ENCODE data around the gene CCM2. TPM values are rescaled to one million over a fixed set of nuclear protein-coding genes. Genes with fewer than 3 reads are reported as not detected.

Gene CCM2
- total and polyA plus RNA-seq, 4 donors: 21.7 to 57.6 (median 51.1) TPM

- peaks cover 0 to 25% (median 3%) of the 10 kb centered on the region in 5 donors for H3K4me1 ChIP-seq (ENCODE audit: control insufficient read depth in 5 of 5, insufficient read depth in 5 of 5, low read length in 5 of 5)
- no peak overlapping the region for H3K9ac ChIP-seq (ENCODE audit: insufficient read depth in 1 of 2, low read length in 2 of 2)
- ATAC-seq (ENCODE audit: insufficient read depth, low FRiP score) (no peak), DNase-seq (no peak)
- H3K9me3 ChIP-seq (ENCODE audit: control insufficient read depth in 4 of 4, insufficient read depth in 3 of 4, low read length in 3 of 4): no peaks in the 10 kb centered on the region
- H3K36me3 ChIP-seq (ENCODE audit: control insufficient read depth in 4 of 4, insufficient read depth in 4 of 4, low read length in 4 of 4): peaks cover 0 to 23% (median 3%) of the 10 kb centered on the region in 4 donors
- H3K4me3 ChIP-seq: no peak overlapping the region
- H3K27ac ChIP-seq (ENCODE audit: low read depth in 1 of 2, low read length in 1 of 2): peak overlapping the region in 1 of 2 donors; percentile 74
- H3K27me3 ChIP-seq (ENCODE audit: control insufficient read depth in 3 of 3, insufficient read depth in 3 of 3, low read length in 2 of 3): no peaks in the 10 kb centered on the region
- 28 to 40% methylated on average over 7 to 8 of the region's 8 CpGs for WGBS, 2 donors
- no peak for TF ChIP-seq CTCF (IDR thresholded peaks at IDR 0.05; ENCODE audit: control extremely low read depth, extremely low read depth)
Measured at GRCh38 chr7:44977304-44977958, 22.6 kb upstream of the CCM2 start.

- 18 to 37% methylated on average over 6 of the region's 6 CpGs for WGBS, 2 donors
- Histone ChIP-seq H3K27ac (ENCODE audit: low read depth in 1 of 2, low read length in 1 of 2) (peak overlapping the region in 1 of 2 donors; percentile 74), H3K9ac (ENCODE audit: insufficient read depth in 1 of 2, low read length in 2 of 2) (no peak overlapping the region), H3K4me1 (ENCODE audit: control insufficient read depth in 5 of 5, insufficient read depth in 5 of 5, low read length in 5 of 5) (peaks cover 0 to 25% (median 3%) of the 10 kb centered on the region in 5 donors), H3K27me3 (ENCODE audit: control insufficient read depth in 3 of 3, insufficient read depth in 3 of 3, low read length in 2 of 3) (no peaks in the 10 kb centered on the region), H3K36me3 (ENCODE audit: control insufficient read depth in 4 of 4, insufficient read depth in 4 of 4, low read length in 4 of 4) (peaks cover 4 to 27% (median 8%) of the 10 kb centered on the region in 4 donors), H3K4me3 (peak overlapping the region; percentile 4), H3K9me3 (ENCODE audit: control insufficient read depth in 4 of 4, insufficient read depth in 3 of 4, low read length in 3 of 4) (no peaks in the 10 kb centered on the region)
- DNase-seq: no peak
- no peak for ATAC-seq (ENCODE audit: insufficient read depth, low FRiP score)
- TF ChIP-seq CTCF (IDR thresholded peaks at IDR 0.05; ENCODE audit: control extremely low read depth, extremely low read depth): no peak
Measured at GRCh38 chr7:44977959-44978335, 22.1 kb upstream of the CCM2 start.

GRCh38 chr7:44978511-44979366, 21.3 kb upstream of the CCM2 start, which contains the start of gene MYO1G:
MYO1G (minus strand) TSS chr7:44979015; CDS start chr7:44978961, 54 bp downstream.
- H3K27ac ChIP-seq (ENCODE audit: low read depth in 1 of 2, low read length in 1 of 2): peak within 1 kb of the TSS in 1 of 2 donors; percentile 74
- H3K9me3 ChIP-seq (ENCODE audit: control insufficient read depth in 4 of 4, insufficient read depth in 3 of 4, low read length in 3 of 4): no peaks in the 10 kb centered on the region
- no peak for DNase-seq
- H3K36me3 ChIP-seq (ENCODE audit: control insufficient read depth in 4 of 4, insufficient read depth in 4 of 4, low read length in 4 of 4): peaks cover 7 to 33% (median 12%) of the 10 kb centered on the region in 4 donors
- no peaks in the 10 kb centered on the region for H3K27me3 ChIP-seq (ENCODE audit: control insufficient read depth in 3 of 3, insufficient read depth in 3 of 3, low read length in 2 of 3)
- peak within 1 kb of the TSS; percentile 4 for H3K4me3 ChIP-seq
- peak; percentile 36 for ATAC-seq (ENCODE audit: insufficient read depth, low FRiP score)
- WGBS, 2 donors: 33 to 50% methylated on average over 23 to 24 of the region's 24 CpGs
- peaks cover 0 to 27% (median 3%) of the 10 kb centered on the region in 5 donors for H3K4me1 ChIP-seq (ENCODE audit: control insufficient read depth in 5 of 5, insufficient read depth in 5 of 5, low read length in 5 of 5)
- no peak within 1 kb of the TSS for H3K9ac ChIP-seq (ENCODE audit: insufficient read depth in 1 of 2, low read length in 2 of 2)
- TF ChIP-seq CTCF (IDR thresholded peaks at IDR 0.05; ENCODE audit: control extremely low read depth, extremely low read depth): no peak

All from lung (tissue), 12 donors.